H1 (cell line): ENCODE data around the gene CD44. TPM values are rescaled to one million over a fixed set of nuclear protein-coding genes. Genes with fewer than 3 reads are reported as not detected.

Experiments
- CTCF ChIA-PET: fragments of 300-600 bp; sonication (Branson Sonifier 250); formaldehyde crosslinking; loops from one replicate; lab custom pipeline; 2021; ENCODE audit not compliant: partially characterized antibody; lab: Charles Lee
- POLR2A ChIA-PET: fragments of 300-600 bp; sonication (Branson Sonifier 250); formaldehyde crosslinking; loops from one replicate; lab custom pipeline; 2021; ENCODE audit warnings: inconsistent platforms; ENCODE audit not compliant: partially characterized antibody; lab: Charles Lee
- DNase-seq, 2 experiments: peaks; one replicate each; pipeline versions ENCODE4 v3.0.0 to v3.0.0-alpha.2; 2010 to 2022; ENCODE audit warnings: low spot score in 2 of 2, low read depth in 1 of 2, mixed read lengths in 1 of 2
- FAIRE-seq: peaks from 2 replicates; lab custom pipeline; 2011; peaks lifted over from hg19 to GRCh38; lab: Jason Lieb, UNC
- H2AFZ ChIP-seq: 2 replicates; pipeline ENCODE4 v1.8.1; 2012; ENCODE audit warnings: low read length, inconsistent platforms
- H2AK5ac ChIP-seq: 2 replicates; pipeline ENCODE4 v1.6.1; 2013; ENCODE audit warnings: low read depth, low read length
- H2BK120ac ChIP-seq: replicated peaks from 2 replicates; pipeline ENCODE3; 2013; ENCODE audit warnings: low read depth, low read length, inconsistent platforms
- H2BK12ac ChIP-seq: 2 replicates; pipeline ENCODE4 v1.6.1; 2013; ENCODE audit warnings: low read depth, low read length
- H2BK15ac ChIP-seq: 2 replicates; pipeline ENCODE4 v1.6.1; 2013; ENCODE audit warnings: low read length
- H2BK20ac ChIP-seq: 2 replicates; pipeline ENCODE4 v1.6.1; 2013; ENCODE audit warnings: low read length
- H2BK5ac ChIP-seq: 2 replicates; pipeline ENCODE4 v1.6.1; 2013; ENCODE audit warnings: low read depth, low read length
- H3K14ac ChIP-seq: 2 replicates; pipeline ENCODE4 v1.6.1; 2013; ENCODE audit warnings: inconsistent platforms; ENCODE audit not compliant: insufficient read length
- H3K18ac ChIP-seq: 2 replicates; pipeline ENCODE4 v1.6.1; 2013; ENCODE audit warnings: low read length; ENCODE audit errors: extremely low read depth
- H3K23ac ChIP-seq: 2 replicates; pipeline ENCODE4 v1.6.1; 2013; ENCODE audit warnings: inconsistent platforms; ENCODE audit not compliant: insufficient read length
- H3K23me2 ChIP-seq: 2 replicates; pipeline ENCODE4 v1.6.1; 2013; ENCODE audit warnings: low read depth, low read length
- H3K27ac ChIP-seq: 2 replicates; pipeline ENCODE4 v1.6.1; 2011; ENCODE audit warnings: low read depth, low read length, inconsistent platforms
- H3K27me3 ChIP-seq, 4 experiments: replicated peaks in 1 of 4; 1 replicate in 1 of 4; 2 replicates in 3 of 4; pipeline versions ENCODE4 v1.6.1 to v1.8.1; 2011 to 2013; ENCODE audit warnings: low read length in 3 of 4, mild to moderate bottlenecking in 3 of 4, inconsistent platforms in 2 of 4, mixed read lengths in 2 of 4, moderate library complexity in 1 of 4; ENCODE audit not compliant: control insufficient read depth in 3 of 4, insufficient read depth in 3 of 4; ENCODE audit errors: extremely low read depth in 1 of 4
- H3K36me3 ChIP-seq, 4 experiments: 2 replicates each; pipeline versions ENCODE4 v1.6.1 to v1.8.1; 2011 to 2013; ENCODE audit warnings: mild to moderate bottlenecking in 4 of 4, low read length in 3 of 4, moderate library complexity in 2 of 4, control low read depth in 1 of 4, inconsistent platforms in 1 of 4; ENCODE audit not compliant: insufficient read depth in 4 of 4, control insufficient read depth in 2 of 4
- H3K4ac ChIP-seq: replicated peaks from 2 replicates; pipeline ENCODE3; 2013; ENCODE audit warnings: low read length, low read depth, mixed read lengths, inconsistent platforms; ENCODE audit not compliant: insufficient read length
- H3K4me1 ChIP-seq, 4 experiments: replicated peaks in 1 of 4; 1 replicate in 1 of 4; 2 replicates in 3 of 4; pipeline versions ENCODE4 v1.6.1 to v1.8.1; 2011 to 2013; ENCODE audit warnings: low read length in 3 of 4, inconsistent platforms in 2 of 4, mixed read lengths in 1 of 4; ENCODE audit not compliant: insufficient read depth in 4 of 4, control insufficient read depth in 3 of 4
- H3K4me2 ChIP-seq, 2 experiments: 2 replicates each; pipeline versions ENCODE4 v1.6.1 to v1.8.1; 2011 to 2013; ENCODE audit warnings: low read depth in 2 of 2, low read length in 2 of 2, control low read depth in 1 of 2, inconsistent platforms in 1 of 2, mild to moderate bottlenecking in 1 of 2; ENCODE audit not compliant: insufficient read depth in 1 of 2
- H3K4me3 ChIP-seq, 4 experiments: fragments of 200-600, 300-600 bp in 1 of 4; sonication (generic), shearing (Covaris generic), sonication (Bioruptor Twin) in 1 of 4; 2 replicates each; pipeline versions ENCODE4 v1.5.1 to v1.8.1; 2011 to 2016; ENCODE audit warnings: low read length in 4 of 4, low read depth in 3 of 4, control low read depth in 2 of 4, inconsistent platforms in 2 of 4, mild to moderate bottlenecking in 2 of 4, mixed read lengths in 1 of 4, moderate library complexity in 1 of 4; ENCODE audit not compliant: insufficient read depth in 2 of 4; ENCODE audit errors: extremely low read depth in 1 of 4
- H3K56ac ChIP-seq: replicated peaks from 2 replicates; pipeline ENCODE3; 2013; ENCODE audit warnings: low read depth, mild to moderate bottlenecking, mixed read lengths, low read length, inconsistent platforms; ENCODE audit not compliant: insufficient read length
- H3K79me1 ChIP-seq: 2 replicates; pipeline ENCODE4 v1.6.1; 2013; ENCODE audit warnings: low read depth, low read length, control low read depth
- H3K79me2 ChIP-seq, 2 experiments: 2 replicates each; pipeline versions ENCODE4 v1.6.1 to v1.8.1; 2012 to 2013; ENCODE audit warnings: low read length in 2 of 2, mild to moderate bottlenecking in 2 of 2, inconsistent platforms in 1 of 2; ENCODE audit not compliant: insufficient read depth in 2 of 2, control insufficient read depth in 1 of 2
- H3K9ac ChIP-seq, 4 experiments: replicated peaks in 1 of 4; 1 replicate in 1 of 4; 2 replicates in 3 of 4; pipeline versions ENCODE4 v1.6.1 to v1.8.1; 2011 to 2013; ENCODE audit warnings: low read depth in 3 of 4, low read length in 3 of 4, control low read depth in 2 of 4, mild to moderate bottlenecking in 2 of 4, moderate library complexity in 2 of 4, inconsistent platforms in 1 of 4; ENCODE audit errors: extremely low read depth in 1 of 4
- H3K9me3 ChIP-seq, 2 experiments: 2 replicates each; pipeline versions ENCODE4 v1.6.1 to v1.8.1; 2012 to 2013; ENCODE audit warnings: mild to moderate bottlenecking in 2 of 2, moderate library complexity in 2 of 2, control low read depth in 1 of 2, inconsistent platforms in 1 of 2, low read depth in 1 of 2, low read length in 1 of 2, mixed read lengths in 1 of 2; ENCODE audit not compliant: insufficient read depth in 2 of 2
- H4K20me1 ChIP-seq, 2 experiments: replicated peaks in 1 of 2; 2 replicates each; pipeline versions ENCODE3 to v1.8.1; 2011 to 2013; ENCODE audit warnings: inconsistent platforms in 2 of 2, low read length in 2 of 2, mild to moderate bottlenecking in 1 of 2; ENCODE audit not compliant: insufficient read depth in 2 of 2, control insufficient read depth in 1 of 2
- H4K5ac ChIP-seq: 2 replicates; pipeline ENCODE4 v1.6.1; 2013; ENCODE audit warnings: low read length, low read depth, mixed read lengths, inconsistent platforms; ENCODE audit not compliant: insufficient read length
- H4K8ac ChIP-seq: 2 replicates; pipeline ENCODE4 v1.8.0; 2013; ENCODE audit warnings: mild to moderate bottlenecking, moderate library complexity, low read length, inconsistent platforms; ENCODE audit not compliant: insufficient read depth; ENCODE audit errors: extremely low read depth
- H4K91ac ChIP-seq: replicated peaks from 2 replicates; pipeline ENCODE3; 2013; ENCODE audit warnings: low read length, mixed read lengths, inconsistent platforms; ENCODE audit not compliant: insufficient read length
- ATF3 ChIP-seq: IDR thresholded peaks from 2 replicates; pipeline ENCODE4 v1.6.1; 2011; ENCODE audit warnings: low read depth, mild to moderate bottlenecking, low read length; ENCODE audit not compliant: insufficient read depth
- CBX8 ChIP-seq: fragments of 300-800, 300-1000 bp; sonication (generic); IDR thresholded peaks from 2 replicates; pipeline ENCODE4 v1.7.1; 2016; ENCODE audit warnings: low read depth, low read length, borderline replicate concordance
- CHD1 ChIP-seq: IDR thresholded peaks from 2 replicates; pipeline ENCODE4 v1.6.1; 2012; ENCODE audit warnings: low read depth, low read length, improper control_type of control experiment
- CREB1 ChIP-seq: IDR thresholded peaks from 2 replicates; pipeline ENCODE4 v1.6.1; 2012; ENCODE audit warnings: inconsistent platforms
- EP300 ChIP-seq, 2 experiments: IDR thresholded peaks; 1 replicate in 1 of 2; 2 replicates in 1 of 2; pipeline ENCODE4 v1.6.1; 2011 to 2012; ENCODE audit warnings: low read depth in 2 of 2, low read length in 2 of 2, mild to moderate bottlenecking in 2 of 2, borderline replicate concordance in 1 of 2, inconsistent platforms in 1 of 2, moderate library complexity in 1 of 2
- KDM4A ChIP-seq: IDR thresholded peaks from one replicate; pipeline ENCODE4 v1.7.1; 2012; ENCODE audit warnings: low read depth, mild to moderate bottlenecking, moderate library complexity, low read length, inconsistent platforms; ENCODE audit not compliant: severe bottlenecking
- POU5F1 ChIP-seq: IDR thresholded peaks from 2 replicates; pipeline ENCODE4 v1.6.1; 2011; ENCODE audit warnings: low read depth, mild to moderate bottlenecking, low read length, moderate library complexity
- RNF2 ChIP-seq: fragments of 200-900, 300-1000 bp; sonication (generic); IDR thresholded peaks from 2 replicates; pipeline ENCODE4 v1.7.1; 2016; ENCODE audit warnings: borderline replicate concordance, low read depth, mild to moderate bottlenecking, antibody characterized with exemption, low read length; ENCODE audit not compliant: poor library complexity, severe bottlenecking; ENCODE audit errors: missing control alignments
- SIN3A ChIP-seq, 2 experiments: IDR thresholded peaks in 1 of 2; conservative IDR thresholded peaks in 1 of 2; 2 replicates each; pipeline ENCODE4 v1.6.1; 2011 to 2012; ENCODE audit warnings: low read length in 2 of 2, improper control_type of control experiment in 1 of 2, low read depth in 1 of 2, mild to moderate bottlenecking in 1 of 2
- SP2 ChIP-seq: IDR thresholded peaks from 2 replicates; pipeline ENCODE4 v1.6.1; 2012; ENCODE audit warnings: mild to moderate bottlenecking, low read length, inconsistent platforms
- SRF ChIP-seq: IDR thresholded peaks from 2 replicates; pipeline ENCODE4 v1.6.1; 2011; ENCODE audit warnings: mild to moderate bottlenecking, low read depth, low read length, moderate library complexity
- WGBS, 2 experiments: shearing (Covaris generic) in 1 of 2; methylation state at CpG; one replicate each; pipeline versions ENCODE4 v1.1.6 to v1.1.7; 2013 to 2015; ENCODE audit warnings: low lambda C conversion rate in 2 of 2, mixed read lengths in 2 of 2, inconsistent platforms in 1 of 2, low coverage in 1 of 2, missing lambda C conversion rate in 1 of 2; ENCODE audit not compliant: insufficient replicate concordance in 2 of 2, insufficient coverage in 1 of 2, insufficient read length in 1 of 2; ENCODE audit errors: extremely low coverage in 1 of 2, missing lambda C conversion rate in 1 of 2; 5-methylcytosine and 5-hydroxymethylcytosine counted together
- polyA plus RNA-seq, 7 experiments: library from polyadenylated mRNA; depleted of rRNA in 3 of 7; stranded (reverse) in 5 of 7; unstranded in 2 of 7; fragments of >200 nt in 5 of 7; fragments of 200-250 nt in 2 of 7; gene quantifications; 1 replicate in 5 of 7; 2 replicates in 1 of 7; 4 replicates in 1 of 7; pipeline versions ENCODE4 v1.2.1 to v1.2.3, GENCODE V29; 2011 to 2013; ENCODE audit warnings: missing spikeins in 2 of 7, mixed read lengths in 2 of 7
- total RNA-seq: library from RNA; stranded (reverse); fragmentation: NEBNext Ultra II Directional; extraction: Animal tissue kit (Norgen Biotek cat#: 25700); gene quantifications from 2 replicates; pipeline ENCODE4 v1.2.1, GENCODE V29; 2021

The CD44 gene
- total and polyA plus RNA-seq, 2 of the 8 experiments (the other 6 are each of a cell fraction or from before 2014, with no cell fraction given): 11.8 to 13.7 TPM

DNA sequence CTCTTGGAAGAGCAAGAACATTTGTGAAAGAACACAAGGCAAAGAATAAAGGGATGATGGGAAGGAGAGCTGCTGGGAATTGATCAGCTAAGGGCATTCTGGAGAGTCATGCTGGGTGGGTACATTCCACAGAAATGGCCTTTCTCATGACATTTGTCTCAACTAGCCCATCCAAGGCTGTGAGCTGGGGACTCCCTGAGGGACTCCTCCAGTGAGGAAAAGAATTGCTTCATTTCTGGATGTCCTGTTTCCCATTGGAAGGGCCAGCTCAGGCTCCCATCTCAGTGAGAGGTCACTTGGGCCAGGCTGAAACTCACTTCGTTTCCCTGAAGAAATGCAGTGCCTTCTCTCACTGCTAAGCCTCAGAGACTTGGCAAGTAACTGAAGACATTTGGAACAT is 106.8 kb downstream of the CD44 start:
- H3K27ac ChIP-seq: no peak overlapping the region
- H3K14ac ChIP-seq: no peak overlapping the region
- H4K5ac ChIP-seq: no peak overlapping the region
- TF ChIP-seq CREB1: no peak
- TF ChIP-seq EP300 (IDR thresholded peaks at IDR 0.05; ENCODE audit: borderline replicate concordance in 1 of 2, low read depth in 2 of 2, low read length in 2 of 2): no peak
- no peak for TF ChIP-seq CBX8
- no peak for TF ChIP-seq POU5F1
- no peak for TF ChIP-seq ATF3
- TF ChIP-seq RNF2: no peak
- no peak for TF ChIP-seq KDM4A
- TF ChIP-seq SP2: no peak
- TF ChIP-seq SIN3A (conservative IDR thresholded peaks at IDR 0.05 in 1 of 2, IDR thresholded peaks at IDR 0.05 in 1 of 2; ENCODE audit: low read depth in 1 of 2, low read length in 2 of 2): no peak
- TF ChIP-seq CHD1: no peak
- no peak for TF ChIP-seq SRF
- no peak overlapping the region for H2BK20ac ChIP-seq
- H2BK5ac ChIP-seq: no peak overlapping the region
- DNase-seq: no peak
- no peak overlapping the region for H2AFZ ChIP-seq
- ChIA-PET POLR2A (interaction anchor here (1.0 kb wide), 1 partner anchor 329 kb away, joined by 3 read pairs; no protein-coding TSS in a partner anchor), CTCF (interaction anchor here (0.7 to 1.3 kb wide), 13 partner anchors 8 to 319 kb away, joined by 3 to 6 read pairs (median 3); no protein-coding TSS in a partner anchor)
- no peak overlapping the region for H3K4me3 ChIP-seq
- H3K23ac ChIP-seq: no peak overlapping the region
- H3K79me1 ChIP-seq: no peaks in the 10 kb centered on the region
- no peak for FAIRE-seq
- no peak overlapping the region for H2AK5ac ChIP-seq
- no peak overlapping the region for H3K18ac ChIP-seq
- no peaks in the 10 kb centered on the region for H4K20me1 ChIP-seq
- no peaks in the 10 kb centered on the region for H3K23me2 ChIP-seq
- no peaks in the 10 kb centered on the region for H3K9me3 ChIP-seq
- H4K91ac ChIP-seq: no peak overlapping the region
- H3K4me2 ChIP-seq: no peak overlapping the region
- H4K8ac ChIP-seq: no peak overlapping the region
- H3K4ac ChIP-seq: no peak overlapping the region
- H3K4me1 ChIP-seq: no peaks in the 10 kb centered on the region
- H3K36me3 ChIP-seq: no peaks in the 10 kb centered on the region
- H3K27me3 ChIP-seq: no peaks in the 10 kb centered on the region
- no peak overlapping the region for H2BK120ac ChIP-seq
- WGBS, 2 experiments: 88% methylated on average over 1 of the region's 1 CpG; no CpG with 5 or more reads in 1 of the 2 experiments
- no peak overlapping the region for H3K56ac ChIP-seq
- H3K9ac ChIP-seq: no peak overlapping the region
- no peaks in the 10 kb centered on the region for H3K79me2 ChIP-seq
- H2BK12ac ChIP-seq: no peak overlapping the region
- no peak overlapping the region for H2BK15ac ChIP-seq
